GM12878 (cell line): ENCODE results near the gene CFAP299.

Source experiments
- BRCA1 ChIP-seq: IDR thresholded peaks from 2 replicates; pipeline ENCODE4 v1.6.1; 2011; ENCODE audit warnings: low read depth, low read length, improper control_type of control experiment
- E2F8 ChIP-seq: fragments of 450-650 bp; IDR thresholded peaks from 2 replicates; pipeline ENCODE4 v1.6.1; 2018; ENCODE audit warnings: mild to moderate bottlenecking, low read depth, moderate library complexity; ENCODE audit not compliant: partially characterized antibody
- EP300 ChIP-seq, 2 experiments: fragments of 150-350 bp in 1 of 2; IDR thresholded peaks; 2 replicates each; pipeline ENCODE4 v1.6.1; 2011 to 2012; ENCODE audit warnings: low read depth in 2 of 2, low read length in 2 of 2, borderline replicate concordance in 1 of 2, improper control_type of control experiment in 1 of 2, inconsistent platforms in 1 of 2; ENCODE audit not compliant: control insufficient read depth in 1 of 2
- HCFC1 ChIP-seq: fragments of 150-350 bp; IDR thresholded peaks from 2 replicates; pipeline ENCODE4 v1.6.1; 2014; ENCODE audit warnings: low read length
- RELA ChIP-seq: fragments of 450-650 bp; IDR thresholded peaks from 2 replicates; pipeline ENCODE4 v1.8.0; 2014; ENCODE audit warnings: borderline replicate concordance; ENCODE audit not compliant: partially characterized antibody
- TF ChIP-seq, protein P1 (sequence below): IDR thresholded peaks from 2 replicates; pipeline ENCODE4 v1.6.1; 2012; ENCODE audit warnings: low read depth, low read length, improper control_type of control experiment
- TF ChIP-seq, protein P2 (sequence below): IDR thresholded peaks from 2 replicates; pipeline ENCODE4 v1.6.1; 2012; ENCODE audit warnings: low read depth, low read length, improper control_type of control experiment
- TF ChIP-seq, protein P3 (sequence below): IDR thresholded peaks from 2 replicates; pipeline ENCODE4 v1.6.1; 2012; ENCODE audit warnings: improper control_type of control experiment, low read depth, low read length; ENCODE audit not compliant: insufficient replicate concordance

DNA sequence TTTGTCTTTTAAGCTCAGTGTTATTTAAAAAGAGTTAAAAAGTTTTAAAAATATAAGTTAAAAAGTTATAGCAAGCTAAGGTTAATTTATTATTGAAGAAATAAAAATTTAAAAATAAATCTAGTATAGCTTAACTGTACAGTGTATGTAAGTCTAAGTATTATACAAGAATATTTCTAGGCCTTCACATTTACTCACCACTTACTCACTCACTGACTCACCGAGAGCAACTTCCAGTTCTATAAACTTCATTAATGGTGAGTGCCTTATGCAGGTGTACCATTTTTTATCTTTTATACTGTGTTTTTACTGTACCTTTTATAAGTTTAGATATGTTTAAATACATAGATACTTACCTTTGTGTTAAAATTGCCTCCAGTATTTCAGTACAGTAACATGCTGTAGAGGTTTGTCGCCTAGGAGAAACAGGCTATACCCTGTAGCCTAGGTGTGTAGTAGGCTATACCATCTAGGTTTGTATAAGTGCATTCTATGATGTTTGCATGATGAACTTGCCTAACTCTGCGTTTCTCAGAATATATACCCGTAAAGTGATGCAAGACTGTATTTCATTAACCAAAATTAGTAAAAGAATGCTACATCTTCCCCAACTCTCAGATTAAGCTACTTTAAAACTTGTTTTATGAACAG lies 202.9 kb downstream of the CFAP299 start:
- TF ChIP-seq HCFC1 = no peak
- TF ChIP-seq, protein P1, sequence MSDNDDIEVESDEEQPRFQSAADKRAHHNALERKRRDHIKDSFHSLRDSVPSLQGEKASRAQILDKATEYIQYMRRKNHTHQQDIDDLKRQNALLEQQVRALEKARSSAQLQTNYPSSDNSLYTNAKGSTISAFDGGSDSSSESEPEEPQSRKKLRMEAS = no peak
- no peak for TF ChIP-seq EP300 (IDR thresholded peaks at IDR 0.05; ENCODE audit: borderline replicate concordance in 1 of 2, control insufficient read depth in 1 of 2, low read depth in 2 of 2, low read length in 2 of 2)
- no peak for TF ChIP-seq RELA
- TF ChIP-seq, protein P2, sequence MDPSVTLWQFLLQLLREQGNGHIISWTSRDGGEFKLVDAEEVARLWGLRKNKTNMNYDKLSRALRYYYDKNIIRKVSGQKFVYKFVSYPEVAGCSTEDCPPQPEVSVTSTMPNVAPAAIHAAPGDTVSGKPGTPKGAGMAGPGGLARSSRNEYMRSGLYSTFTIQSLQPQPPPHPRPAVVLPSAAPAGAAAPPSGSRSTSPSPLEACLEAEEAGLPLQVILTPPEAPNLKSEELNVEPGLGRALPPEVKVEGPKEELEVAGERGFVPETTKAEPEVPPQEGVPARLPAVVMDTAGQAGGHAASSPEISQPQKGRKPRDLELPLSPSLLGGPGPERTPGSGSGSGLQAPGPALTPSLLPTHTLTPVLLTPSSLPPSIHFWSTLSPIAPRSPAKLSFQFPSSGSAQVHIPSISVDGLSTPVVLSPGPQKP = no peak
- TF ChIP-seq E2F8 = no peak
- TF ChIP-seq, protein P3, sequence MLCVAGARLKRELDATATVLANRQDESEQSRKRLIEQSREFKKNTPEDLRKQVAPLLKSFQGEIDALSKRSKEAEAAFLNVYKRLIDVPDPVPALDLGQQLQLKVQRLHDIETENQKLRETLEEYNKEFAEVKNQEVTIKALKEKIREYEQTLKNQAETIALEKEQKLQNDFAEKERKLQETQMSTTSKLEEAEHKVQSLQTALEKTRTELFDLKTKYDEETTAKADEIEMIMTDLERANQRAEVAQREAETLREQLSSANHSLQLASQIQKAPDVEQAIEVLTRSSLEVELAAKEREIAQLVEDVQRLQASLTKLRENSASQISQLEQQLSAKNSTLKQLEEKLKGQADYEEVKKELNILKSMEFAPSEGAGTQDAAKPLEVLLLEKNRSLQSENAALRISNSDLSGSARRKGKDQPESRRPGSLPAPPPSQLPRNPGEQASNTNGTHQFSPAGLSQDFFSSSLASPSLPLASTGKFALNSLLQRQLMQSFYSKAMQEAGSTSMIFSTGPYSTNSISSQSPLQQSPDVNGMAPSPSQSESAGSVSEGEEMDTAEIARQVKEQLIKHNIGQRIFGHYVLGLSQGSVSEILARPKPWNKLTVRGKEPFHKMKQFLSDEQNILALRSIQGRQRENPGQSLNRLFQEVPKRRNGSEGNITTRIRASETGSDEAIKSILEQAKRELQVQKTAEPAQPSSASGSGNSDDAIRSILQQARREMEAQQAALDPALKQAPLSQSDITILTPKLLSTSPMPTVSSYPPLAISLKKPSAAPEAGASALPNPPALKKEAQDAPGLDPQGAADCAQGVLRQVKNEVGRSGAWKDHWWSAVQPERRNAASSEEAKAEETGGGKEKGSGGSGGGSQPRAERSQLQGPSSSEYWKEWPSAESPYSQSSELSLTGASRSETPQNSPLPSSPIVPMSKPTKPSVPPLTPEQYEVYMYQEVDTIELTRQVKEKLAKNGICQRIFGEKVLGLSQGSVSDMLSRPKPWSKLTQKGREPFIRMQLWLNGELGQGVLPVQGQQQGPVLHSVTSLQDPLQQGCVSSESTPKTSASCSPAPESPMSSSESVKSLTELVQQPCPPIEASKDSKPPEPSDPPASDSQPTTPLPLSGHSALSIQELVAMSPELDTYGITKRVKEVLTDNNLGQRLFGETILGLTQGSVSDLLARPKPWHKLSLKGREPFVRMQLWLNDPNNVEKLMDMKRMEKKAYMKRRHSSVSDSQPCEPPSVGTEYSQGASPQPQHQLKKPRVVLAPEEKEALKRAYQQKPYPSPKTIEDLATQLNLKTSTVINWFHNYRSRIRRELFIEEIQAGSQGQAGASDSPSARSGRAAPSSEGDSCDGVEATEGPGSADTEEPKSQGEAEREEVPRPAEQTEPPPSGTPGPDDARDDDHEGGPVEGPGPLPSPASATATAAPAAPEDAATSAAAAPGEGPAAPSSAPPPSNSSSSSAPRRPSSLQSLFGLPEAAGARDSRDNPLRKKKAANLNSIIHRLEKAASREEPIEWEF = no peak
- TF ChIP-seq BRCA1 = no peak
